GM12878 (cell line): ENCODE measurements around the gene MEAK7. TPM values are rescaled to one million over a fixed set of nuclear protein-coding genes. Genes with fewer than 3 reads are reported as not detected.

Experiments used
- ATAC-seq: fragments of 200-7000 bp; cut with Tn5 transposase; 3 replicates; pipeline ENCODE4 v1.9.1; 2020; ENCODE audit warnings: mild to moderate bottlenecking, moderate library complexity
- BruUV-seq: library from RNA; stranded (reverse); fragments of 400-500 nt; replicated peaks from 2 replicates; lab custom pipeline; 2021; lab: Mats Ljungman, UMichigan
- CTCF ChIA-PET: fragments of 300-600 bp; sonication (Branson Sonifier 250); formaldehyde crosslinking; extraction: SDS; loops from one replicate; lab custom pipeline; 2021; ENCODE audit warnings: inconsistent platforms; lab: Yijun Ruan, JAX
- POLR2A ChIA-PET: fragments of 350-600 bp; formaldehyde crosslinking; extraction: SDS; loops from one replicate; lab custom pipeline; 2021; ENCODE audit warnings: inconsistent platforms; lab: Charles Lee
- RAD21 ChIA-PET: fragments of 300-600 bp; sonication (Branson Sonifier 250); formaldehyde crosslinking; loops from one replicate; lab custom pipeline; 2023; ENCODE audit warnings: antibody characterized with exemption; ENCODE audit not compliant: unreplicated experiment; lab: Charles Lee
- SMC1A ChIA-PET: fragments of 300-600 bp; sonication (Branson Sonifier 250); formaldehyde crosslinking; loops from one replicate; lab custom pipeline; 2023; ENCODE audit not compliant: unreplicated experiment, uncharacterized antibody; lab: Charles Lee
- DNase-seq: peaks from one replicate; pipeline ENCODE4 v3.0.0-alpha.2; 2011; ENCODE audit warnings: low read depth, low spot score
- FAIRE-seq: peaks from 3 replicates; lab custom pipeline; 2011; peaks lifted over from hg19 to GRCh38; lab: Jason Lieb, UNC
- H2AFZ ChIP-seq: 2 replicates; pipeline ENCODE4 v1.6.0; 2011; ENCODE audit warnings: low read depth, low read length, control low read depth; ENCODE audit not compliant: control insufficient read depth
- H3K27ac ChIP-seq: 2 replicates; pipeline ENCODE4 v1.5.1; 2011; ENCODE audit warnings: control low read depth; ENCODE audit not compliant: control insufficient read depth, insufficient read depth
- H3K27me3 ChIP-seq, 2 experiments: replicated peaks in 1 of 2; 2 replicates each; pipeline versions ENCODE4 v1.6.0 to v1.6.1; 2011; ENCODE audit warnings: low read length in 1 of 2; ENCODE audit not compliant: control insufficient read depth in 2 of 2, insufficient read depth in 2 of 2
- H3K36me3 ChIP-seq, 2 experiments: 2 replicates each; pipeline ENCODE4 v1.5.1; 2011; ENCODE audit warnings: low read length in 1 of 2; ENCODE audit not compliant: control insufficient read depth in 2 of 2, insufficient read depth in 2 of 2
- H3K4me1 ChIP-seq: 2 replicates; pipeline ENCODE4 v1.6.1; 2011; ENCODE audit warnings: mild to moderate bottlenecking, low read length, moderate library complexity, mixed read lengths; ENCODE audit not compliant: control insufficient read depth, insufficient read depth
- H3K4me2 ChIP-seq: 2 replicates; pipeline ENCODE4 v1.6.0; 2011; ENCODE audit warnings: control low read depth; ENCODE audit not compliant: control insufficient read depth, insufficient read depth
- H3K4me3 ChIP-seq: fragments of 200-600 bp; sonication (generic); 2 replicates; pipeline ENCODE4 v1.5.1; 2016
- H3K79me2 ChIP-seq: 2 replicates; pipeline ENCODE4 v1.6.0; 2011; ENCODE audit warnings: low read length; ENCODE audit not compliant: control insufficient read depth, insufficient read depth
- H3K9ac ChIP-seq: 2 replicates; pipeline ENCODE4 v1.8.0; 2011; ENCODE audit warnings: low read length, control low read depth, mixed read lengths; ENCODE audit not compliant: control insufficient read depth, insufficient read depth
- H3K9me3 ChIP-seq: replicated peaks from 3 replicates; pipeline ENCODE4 v1.5.1; 2011; ENCODE audit warnings: mild to moderate bottlenecking, low read length; ENCODE audit not compliant: control insufficient read depth, insufficient read depth
- H4K20me1 ChIP-seq: 2 replicates; pipeline ENCODE4 v1.6.0; 2011; ENCODE audit not compliant: control insufficient read depth, insufficient read depth
- BACH1 ChIP-seq: fragments of 450-650 bp; IDR thresholded peaks from 2 replicates; pipeline ENCODE4 v1.6.1; 2017; ENCODE audit warnings: mild to moderate bottlenecking, borderline replicate concordance
- BCL11A ChIP-seq: IDR thresholded peaks from 2 replicates; pipeline ENCODE4 v1.6.1; 2011; ENCODE audit warnings: low read depth, low read length
- CBX3 ChIP-seq: fragments of 200-600 bp; sonication (generic); IDR thresholded peaks from 2 replicates; pipeline ENCODE4 v1.6.1; 2016; ENCODE audit warnings: low read depth, borderline replicate concordance
- CREB1 ChIP-seq: IDR thresholded peaks from 2 replicates; pipeline ENCODE4 v1.6.1; 2012; ENCODE audit warnings: low read depth, mild to moderate bottlenecking, inconsistent platforms
- GATAD2B ChIP-seq: fragments of 450-650 bp; conservative IDR thresholded peaks from 2 replicates; pipeline ENCODE4 v1.6.1; 2017; ENCODE audit warnings: low read depth, mild to moderate bottlenecking, moderate library complexity
- HDAC6 ChIP-seq: fragments of 200-600 bp; sonication (generic); IDR thresholded peaks from one replicate; pipeline ENCODE4 v1.8.0; 2017; ENCODE audit warnings: antibody characterized with exemption; ENCODE audit not compliant: unreplicated experiment
- JUND ChIP-seq: IDR thresholded peaks from 2 replicates; pipeline ENCODE4 v1.6.1; 2012; ENCODE audit warnings: low read depth, mild to moderate bottlenecking, low read length, improper control_type of control experiment, moderate library complexity
- LARP7 ChIP-seq: fragments of 450-650 bp; IDR thresholded peaks from 2 replicates; pipeline ENCODE4 v1.6.1; 2017; ENCODE audit warnings: mild to moderate bottlenecking
- MXI1 ChIP-seq: fragments of 150-350 bp; IDR thresholded peaks from 2 replicates; pipeline ENCODE4 v1.6.1; 2011; ENCODE audit warnings: low read depth, mild to moderate bottlenecking, inconsistent platforms, low read length, improper control_type of control experiment
- MYB ChIP-seq: fragments of 150-350 bp; IDR thresholded peaks from 2 replicates; pipeline ENCODE4 v1.6.1; 2014; ENCODE audit warnings: mild to moderate bottlenecking, low read depth, low read length, borderline replicate concordance
- MYC ChIP-seq: IDR thresholded peaks from 2 replicates; pipeline ENCODE4 v1.6.1; 2011; ENCODE audit warnings: mild to moderate bottlenecking, low read length, moderate library complexity, inconsistent platforms; ENCODE audit not compliant: insufficient read depth, insufficient replicate concordance, insufficient read length, severe bottlenecking
- RAD21 ChIP-seq: IDR thresholded peaks from 2 replicates; pipeline ENCODE4 v1.6.1; 2011; ENCODE audit warnings: mild to moderate bottlenecking, low read depth, low read length, moderate library complexity; ENCODE audit not compliant: insufficient read depth
- SMAD1 ChIP-seq: fragments of 450-650 bp; IDR thresholded peaks from 2 replicates; pipeline ENCODE4 v1.6.1; 2018; ENCODE audit warnings: mild to moderate bottlenecking, low read depth; ENCODE audit not compliant: partially characterized antibody
- SUPT20H ChIP-seq: IDR thresholded peaks from 2 replicates; pipeline ENCODE4 v1.6.1; 2011; ENCODE audit warnings: low read depth, mild to moderate bottlenecking, low read length, moderate library complexity, borderline replicate concordance; ENCODE audit not compliant: control insufficient read depth
- TARDBP ChIP-seq: IDR thresholded peaks from 2 replicates; pipeline ENCODE4 v1.6.1; 2016; ENCODE audit warnings: borderline replicate concordance
- USF1 ChIP-seq: IDR thresholded peaks from 2 replicates; pipeline ENCODE4 v1.6.1; 2011; ENCODE audit warnings: borderline replicate concordance, low read depth, mild to moderate bottlenecking, moderate library complexity, mixed read lengths, low read length; ENCODE audit not compliant: insufficient read depth; ENCODE audit errors: extremely low read length
- ZBTB33 ChIP-seq: fragments of 450-650 bp; IDR thresholded peaks from 2 replicates; pipeline ENCODE4 v1.6.1; 2017; ENCODE audit warnings: mild to moderate bottlenecking
- ZNF24 ChIP-seq: fragments of 450-650 bp; IDR thresholded peaks from 2 replicates; pipeline ENCODE4 v1.6.1; 2017; ENCODE audit warnings: antibody characterized with exemption, mild to moderate bottlenecking
- ZNF687 ChIP-seq: fragments of 450-650 bp; IDR thresholded peaks from 2 replicates; pipeline ENCODE4 v1.6.1; 2017; ENCODE audit warnings: mild to moderate bottlenecking, moderate library complexity
- WGBS: methylation state at CpG from one replicate; pipeline ENCODE4 v1.1.6; 2016; ENCODE audit warnings: low lambda C conversion rate; ENCODE audit not compliant: insufficient replicate concordance, insufficient coverage; ENCODE audit errors: missing lambda C conversion rate; 5-methylcytosine and 5-hydroxymethylcytosine counted together
- in situ Hi-C: fragments of 300-500 bp; cut with MboI; formaldehyde crosslinking; loops from 9 replicates; pipeline ENCODE4 v1.14.3; 2018; ENCODE audit warnings: mixed read lengths
- intact Hi-C: fragments of 100-400 bp; cut with micrococcal nuclease; formaldehyde crosslinking; loops from one replicate; pipeline ENCODE4 v1.14.2; 2022; ENCODE audit not compliant: unreplicated experiment
- polyA plus RNA-seq, 11 experiments: library from polyadenylated mRNA; depleted of rRNA in 4 of 11; unstranded in 6 of 11; stranded (reverse) in 5 of 11; fragments of >200 nt; fragmentation: Nextera tagmentation in 4 of 11; fragmentation: Illumina TruSeq in 1 of 11; extraction: Ambion mirVana in 4 of 11; extraction: Trizol in 1 of 11; gene quantifications; 1 replicate in 1 of 11; 2 replicates in 10 of 11; pipeline versions ENCODE4 v1.2.1 to v1.2.3, GENCODE V29; 2011 to 2016; ENCODE audit warnings: inconsistent platforms in 2 of 11, missing spikeins in 2 of 11, low read depth in 1 of 11
- total RNA-seq, 4 experiments: library from RNA; depleted of rRNA in 3 of 4; stranded (reverse); fragments of >200 nt in 3 of 4; fragmentation: Illumina TruSeq in 1 of 4; extraction: Trizol in 1 of 4; gene quantifications; 2 replicates each; pipeline versions ENCODE4 v1.2.1 to v1.2.3, GENCODE V29; 2013 to 2021

The MEAK7 gene
- total and polyA plus RNA-seq, 10 of the 15 experiments (the other 5 are each of a cell fraction or from before 2014, with no cell fraction given) = 1.4 to 11.9 (median 6.4) TPM

GRCh38 chr16:84460406-84461028 lies 43.9 kb downstream of the MEAK7 start:
- ChIA-PET POLR2A (no interaction called here), SMC1A (no interaction called here), RAD21 (no interaction called here), CTCF (no interaction called here)
- no peaks in the 10 kb centered on the region for H3K27me3 ChIP-seq
- in situ Hi-C loops = no loop called here
- intact Hi-C loops = no loop called here
- no peak overlapping the region for H3K27ac ChIP-seq
- no peaks in the 10 kb centered on the region for H3K36me3 ChIP-seq
- H3K79me2 ChIP-seq = no peaks in the 10 kb centered on the region
- WGBS = 68% methylated on average over 20 of the region's 20 CpGs
- no peak overlapping the region for H3K9ac ChIP-seq
- H3K9me3 ChIP-seq = no peaks in the 10 kb centered on the region
- DNase-seq = no peak
- H3K4me2 ChIP-seq = no peak overlapping the region
- no peak for FAIRE-seq
- H3K4me1 ChIP-seq = no peaks in the 10 kb centered on the region
- no peak overlapping the region for H3K4me3 ChIP-seq
- no peak overlapping the region for H2AFZ ChIP-seq
- no peaks in the 10 kb centered on the region for H4K20me1 ChIP-seq
- no TSS peak for BruUV-seq
- ATAC-seq = no peak
- TF ChIP-seq LARP7 (no peak), ZBTB33 (no peak), SMAD1 (no peak), ZNF687 (no peak), BCL11A (no peak), TARDBP (no peak), MXI1 (no peak), ZNF24 (no peak), CREB1 (no peak), RAD21 (no peak), HDAC6 (no peak), USF1 (no peak), MYB (no peak), MYC (no peak), JUND (no peak), GATAD2B (no peak), CBX3 (no peak), BACH1 (no peak), SUPT20H (no peak)
